ENCODE results near the gene KCNJ15. TPM values are rescaled to one million over a fixed set of nuclear protein-coding genes. Genes with fewer than 3 reads are reported as not detected.
A peak's percentile ranks its signal among the peaks of the same experiment; 100 is the strongest.

KCNJ15 gene
- total RNA-seq, 1 donor = under 0.01 TPM

- DNase-seq (ENCODE audit: low read depth) = no peak
- no peak for TF ChIP-seq CTCF (IDR thresholded peaks at IDR 0.05; ENCODE audit: insufficient read depth, low read depth, low read length)
- H3K4me3 ChIP-seq (ENCODE audit: low read depth, low read length) = no peak overlapping the region
These were observed 36.3 kb downstream of the KCNJ15 start for GRCh38 chr21:38293113-38293512.

- no peak for DNase-seq (ENCODE audit: low read depth)
- no peak overlapping the region for H3K4me3 ChIP-seq (ENCODE audit: low read depth, low read length)
- no peak for TF ChIP-seq CTCF (IDR thresholded peaks at IDR 0.05; ENCODE audit: insufficient read depth, low read depth, low read length)
These were observed 37.0 kb downstream of the KCNJ15 start for GRCh38 chr21:38293765-38294164.

GRCh38 chr21:38294609-38295008 lies 37.8 kb downstream of the KCNJ15 start:
- DNase-seq (ENCODE audit: low read depth) = no peak
- no peak for TF ChIP-seq CTCF (IDR thresholded peaks at IDR 0.05; ENCODE audit: insufficient read depth, low read depth, low read length)
- H3K4me3 ChIP-seq (ENCODE audit: low read depth, low read length) = no peak overlapping the region

GRCh38 chr21:38295997-38296764 lies 39.4 kb downstream of the KCNJ15 start:
- DNase-seq (ENCODE audit: low read depth) = no peak

GRCh38 chr21:38297194-38297631 lies 40.4 kb downstream of the KCNJ15 start:
- no peak overlapping the region for H3K4me3 ChIP-seq (ENCODE audit: low read depth, low read length)
- DNase-seq (ENCODE audit: low read depth) = peak; percentile 72
- no peak for TF ChIP-seq CTCF (IDR thresholded peaks at IDR 0.05; ENCODE audit: insufficient read depth, low read depth, low read length)

More at GRCh38 chr21:38295997-38296764, 39.4 kb downstream of the KCNJ15 start:
- H3K4me3 ChIP-seq (ENCODE audit: low read depth, low read length) = no peak overlapping the region
- TF ChIP-seq CTCF (IDR thresholded peaks at IDR 0.05; ENCODE audit: insufficient read depth, low read depth, low read length) = no peak

GRCh38 chr21:38297871-38298270 lies 41.1 kb downstream of the KCNJ15 start:
- no peak overlapping the region for H3K4me3 ChIP-seq (ENCODE audit: low read depth, low read length)
- no peak for DNase-seq (ENCODE audit: low read depth)
- no peak for TF ChIP-seq CTCF (IDR thresholded peaks at IDR 0.05; ENCODE audit: insufficient read depth, low read depth, low read length)

- no peak for TF ChIP-seq CTCF (IDR thresholded peaks at IDR 0.05; ENCODE audit: insufficient read depth, low read depth, low read length)
- H3K4me3 ChIP-seq (ENCODE audit: low read depth, low read length) = no peak overlapping the region
- no peak for DNase-seq (ENCODE audit: low read depth)
These were observed 42.0 kb downstream of the KCNJ15 start for GRCh38 chr21:38298832-38299231.

Measured in fibroblast of villous mesenchyme (primary cell).